GM12878 (cell line): Measurements from ENCODE around the gene KIRREL3. TPM values are rescaled to one million over a fixed set of nuclear protein-coding genes. Genes with fewer than 3 reads are reported as not detected.

Source experiments
- ATAC-seq: fragments of 200-7000 bp; cut with Tn5 transposase; 3 replicates; pipeline ENCODE4 v1.9.1; 2020; ENCODE audit warnings: mild to moderate bottlenecking, moderate library complexity
- BruUV-seq: library from RNA; stranded (reverse); fragments of 400-500 nt; replicated peaks from 2 replicates; lab custom pipeline; 2021; lab: Mats Ljungman, UMichigan
- CTCF ChIA-PET: fragments of 300-600 bp; sonication (Branson Sonifier 250); formaldehyde crosslinking; extraction: SDS; loops from one replicate; lab custom pipeline; 2021; ENCODE audit warnings: inconsistent platforms; lab: Yijun Ruan, JAX
- POLR2A ChIA-PET: fragments of 350-600 bp; formaldehyde crosslinking; extraction: SDS; loops from one replicate; lab custom pipeline; 2021; ENCODE audit warnings: inconsistent platforms; lab: Charles Lee
- RAD21 ChIA-PET: fragments of 300-600 bp; sonication (Branson Sonifier 250); formaldehyde crosslinking; loops from one replicate; lab custom pipeline; 2023; ENCODE audit warnings: antibody characterized with exemption; ENCODE audit not compliant: unreplicated experiment; lab: Charles Lee
- SMC1A ChIA-PET: fragments of 300-600 bp; sonication (Branson Sonifier 250); formaldehyde crosslinking; loops from one replicate; lab custom pipeline; 2023; ENCODE audit not compliant: unreplicated experiment, uncharacterized antibody; lab: Charles Lee
- DNase-seq: peaks from one replicate; pipeline ENCODE4 v3.0.0-alpha.2; 2011; ENCODE audit warnings: low read depth, low spot score
- FAIRE-seq: peaks from 3 replicates; lab custom pipeline; 2011; peaks lifted over from hg19 to GRCh38; lab: Jason Lieb, UNC
- H2AFZ ChIP-seq: 2 replicates; pipeline ENCODE4 v1.6.0; 2011; ENCODE audit warnings: low read depth, low read length, control low read depth; ENCODE audit not compliant: control insufficient read depth
- H3K27ac ChIP-seq: 2 replicates; pipeline ENCODE4 v1.5.1; 2011; ENCODE audit warnings: control low read depth; ENCODE audit not compliant: control insufficient read depth, insufficient read depth
- H3K27me3 ChIP-seq, 2 experiments: replicated peaks in 1 of 2; 2 replicates each; pipeline versions ENCODE4 v1.6.0 to v1.6.1; 2011; ENCODE audit warnings: low read length in 1 of 2; ENCODE audit not compliant: control insufficient read depth in 2 of 2, insufficient read depth in 2 of 2
- H3K36me3 ChIP-seq, 2 experiments: 2 replicates each; pipeline ENCODE4 v1.5.1; 2011; ENCODE audit warnings: low read length in 1 of 2; ENCODE audit not compliant: control insufficient read depth in 2 of 2, insufficient read depth in 2 of 2
- H3K4me1 ChIP-seq: 2 replicates; pipeline ENCODE4 v1.6.1; 2011; ENCODE audit warnings: mild to moderate bottlenecking, low read length, moderate library complexity, mixed read lengths; ENCODE audit not compliant: control insufficient read depth, insufficient read depth
- H3K4me2 ChIP-seq: 2 replicates; pipeline ENCODE4 v1.6.0; 2011; ENCODE audit warnings: control low read depth; ENCODE audit not compliant: control insufficient read depth, insufficient read depth
- H3K4me3 ChIP-seq: fragments of 200-600 bp; sonication (generic); 2 replicates; pipeline ENCODE4 v1.5.1; 2016
- H3K79me2 ChIP-seq: 2 replicates; pipeline ENCODE4 v1.6.0; 2011; ENCODE audit warnings: low read length; ENCODE audit not compliant: control insufficient read depth, insufficient read depth
- H3K9ac ChIP-seq: 2 replicates; pipeline ENCODE4 v1.8.0; 2011; ENCODE audit warnings: low read length, control low read depth, mixed read lengths; ENCODE audit not compliant: control insufficient read depth, insufficient read depth
- H3K9me3 ChIP-seq: replicated peaks from 3 replicates; pipeline ENCODE4 v1.5.1; 2011; ENCODE audit warnings: mild to moderate bottlenecking, low read length; ENCODE audit not compliant: control insufficient read depth, insufficient read depth
- H4K20me1 ChIP-seq: 2 replicates; pipeline ENCODE4 v1.6.0; 2011; ENCODE audit not compliant: control insufficient read depth, insufficient read depth
- CEBPB ChIP-seq, 2 experiments: fragments of 150-350 bp in 1 of 2; IDR thresholded peaks; 2 replicates each; pipeline ENCODE4 v1.6.1; 2012 to 2014; ENCODE audit warnings: low read depth in 2 of 2, low read length in 2 of 2, borderline replicate concordance in 1 of 2, inconsistent platforms in 1 of 2
- ESRRA ChIP-seq: IDR thresholded peaks from 2 replicates; pipeline ENCODE4 v1.6.1; 2012; ENCODE audit warnings: mild to moderate bottlenecking, low read length, improper control_type of control experiment
- MYB ChIP-seq: fragments of 150-350 bp; IDR thresholded peaks from 2 replicates; pipeline ENCODE4 v1.6.1; 2014; ENCODE audit warnings: mild to moderate bottlenecking, low read depth, low read length, borderline replicate concordance
- POLR2AphosphoS2 ChIP-seq: IDR thresholded peaks from 2 replicates; pipeline ENCODE4 v1.6.1; 2011; ENCODE audit warnings: low read depth, mild to moderate bottlenecking, low read length, improper control_type of control experiment, moderate library complexity
- SMAD5 ChIP-seq: IDR thresholded peaks from 2 replicates; pipeline ENCODE4 v1.6.1; 2016; ENCODE audit warnings: antibody characterized with exemption, low read depth
- TCF7 ChIP-seq: IDR thresholded peaks from 2 replicates; pipeline ENCODE4 v1.6.1; 2014; ENCODE audit warnings: antibody characterized with exemption, borderline replicate concordance
- YY1 ChIP-seq: IDR thresholded peaks from 2 replicates; pipeline ENCODE4 v1.6.1; 2011; ENCODE audit warnings: low read depth, mild to moderate bottlenecking, low read length
- ZBED1 ChIP-seq: IDR thresholded peaks from 2 replicates; pipeline ENCODE4 v1.6.1; 2016; ENCODE audit warnings: borderline replicate concordance
- ZNF274 ChIP-seq: IDR thresholded peaks from one replicate; pipeline ENCODE4 v1.8.0; 2011; ENCODE audit not compliant: insufficient read length, insufficient read depth
- WGBS: methylation state at CpG from one replicate; pipeline ENCODE4 v1.1.6; 2016; ENCODE audit warnings: low lambda C conversion rate; ENCODE audit not compliant: insufficient replicate concordance, insufficient coverage; ENCODE audit errors: missing lambda C conversion rate; 5-methylcytosine and 5-hydroxymethylcytosine counted together
- in situ Hi-C: fragments of 300-500 bp; cut with MboI; formaldehyde crosslinking; loops from 9 replicates; pipeline ENCODE4 v1.14.3; 2018; ENCODE audit warnings: mixed read lengths
- intact Hi-C: fragments of 100-400 bp; cut with micrococcal nuclease; formaldehyde crosslinking; loops from one replicate; pipeline ENCODE4 v1.14.2; 2022; ENCODE audit not compliant: unreplicated experiment
- polyA plus RNA-seq, 11 experiments: library from polyadenylated mRNA; depleted of rRNA in 4 of 11; unstranded in 6 of 11; stranded (reverse) in 5 of 11; fragments of >200 nt; fragmentation: Nextera tagmentation in 4 of 11; fragmentation: Illumina TruSeq in 1 of 11; extraction: Ambion mirVana in 4 of 11; extraction: Trizol in 1 of 11; gene quantifications; 1 replicate in 1 of 11; 2 replicates in 10 of 11; pipeline versions ENCODE4 v1.2.1 to v1.2.3, GENCODE V29; 2011 to 2016; ENCODE audit warnings: inconsistent platforms in 2 of 11, missing spikeins in 2 of 11, low read depth in 1 of 11
- total RNA-seq, 4 experiments: library from RNA; depleted of rRNA in 3 of 4; stranded (reverse); fragments of >200 nt in 3 of 4; fragmentation: Illumina TruSeq in 1 of 4; extraction: Trizol in 1 of 4; gene quantifications; 2 replicates each; pipeline versions ENCODE4 v1.2.1 to v1.2.3, GENCODE V29; 2013 to 2021
- TF ChIP-seq, protein P1 (sequence below): fragments of 450-650 bp; formaldehyde crosslinking; IDR thresholded peaks from 2 replicates; pipeline ENCODE4 v1.4.0; 2022; ENCODE audit warnings: mild to moderate bottlenecking, moderate library complexity
- TF ChIP-seq, protein P2 (sequence below), 3 experiments: IDR thresholded peaks in 2 of 3; conservative IDR thresholded peaks in 1 of 3; 2 replicates each; pipeline ENCODE4 v1.5.1; 2011; ENCODE audit warnings: low read depth in 3 of 3, low read length in 3 of 3, mild to moderate bottlenecking in 3 of 3, control low read depth in 2 of 3, moderate library complexity in 2 of 3, inconsistent platforms in 1 of 3, mixed read lengths in 1 of 3; ENCODE audit not compliant: control insufficient read depth in 2 of 3, insufficient read depth in 1 of 3; ENCODE audit errors: extremely low read depth in 1 of 3
- TF ChIP-seq, protein P3 (sequence below): fragments of 450-650 bp; formaldehyde crosslinking; IDR thresholded peaks from 2 replicates; pipeline ENCODE4 v1.4.0; 2020; ENCODE audit warnings: mild to moderate bottlenecking, moderate library complexity
- TF ChIP-seq, protein P4 (sequence below): fragments of 450-650 bp; IDR thresholded peaks from 2 replicates; pipeline ENCODE4 v1.6.1; 2016; ENCODE audit warnings: mild to moderate bottlenecking

The KIRREL3 gene
- total and polyA plus RNA-seq, 10 of the 15 experiments (the other 5 are each of a cell fraction or from before 2014, with no cell fraction given) = under 0.01 TPM; not detected in 9

DNA sequence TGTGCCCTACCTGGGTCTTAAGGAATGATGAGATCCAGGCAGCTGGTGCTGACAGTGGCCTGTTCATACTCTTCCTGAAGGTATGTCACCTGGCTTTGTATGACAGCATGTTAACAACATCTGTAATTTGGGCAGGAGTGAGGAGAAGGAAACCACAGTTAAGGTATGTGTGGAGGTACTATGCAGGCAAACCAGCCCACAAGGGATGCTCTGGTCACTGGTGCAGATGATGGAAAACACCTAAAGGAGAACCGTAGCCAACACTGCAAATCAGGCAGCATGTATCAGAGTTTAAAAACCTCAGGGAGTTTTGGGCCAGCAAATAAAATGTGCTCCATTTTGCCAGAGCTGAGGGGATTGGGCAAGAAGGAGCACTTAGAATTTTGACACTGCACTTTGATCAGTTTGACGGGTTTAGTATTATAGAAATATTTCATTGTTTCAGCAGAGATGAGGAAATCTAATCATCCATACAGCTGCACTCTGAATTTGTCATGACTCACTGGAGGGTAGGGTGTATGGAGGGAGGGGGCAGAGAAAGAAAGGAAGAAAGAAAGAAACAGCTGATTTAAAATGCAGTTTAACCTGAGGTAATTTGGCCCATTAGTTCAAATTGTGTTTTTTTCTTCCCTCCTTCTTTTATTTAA lies 260.9 kb downstream of the KIRREL3 start:
- H4K20me1 ChIP-seq = no peaks in the 10 kb centered on the region
- no TSS peak for BruUV-seq
- no peaks in the 10 kb centered on the region for H3K9me3 ChIP-seq
- intact Hi-C loops = loop anchor here (2.0 kb wide), 1 partner anchor 73 kb away; no protein-coding TSS in a partner anchor
- 0% methylated on average over 2 of the region's 2 CpGs for WGBS
- POLR2A ChIA-PET = no interaction called here
- H2AFZ ChIP-seq = no peak overlapping the region
- no peak overlapping the region for H3K4me2 ChIP-seq
- no peaks in the 10 kb centered on the region for H3K79me2 ChIP-seq
- RAD21 ChIA-PET = no interaction called here
- CTCF ChIA-PET = no interaction called here
- no peaks in the 10 kb centered on the region for H3K36me3 ChIP-seq
- DNase-seq = no peak
- no peak overlapping the region for H3K4me3 ChIP-seq
- in situ Hi-C loops = no loop called here
- no peak overlapping the region for H3K27ac ChIP-seq
- peak; percentile 62 for ATAC-seq
- H3K4me1 ChIP-seq = peaks cover 21% of the 10 kb centered on the region
- no peak for FAIRE-seq
- SMC1A ChIA-PET = no interaction called here
- H3K9ac ChIP-seq = no peak overlapping the region
- H3K27me3 ChIP-seq = no peaks in the 10 kb centered on the region; a peak in 2 of 4 replicates
- no peak for TF ChIP-seq YY1
- no peak for TF ChIP-seq CEBPB (IDR thresholded peaks at IDR 0.05; ENCODE audit: borderline replicate concordance in 1 of 2, low read depth in 2 of 2, low read length in 2 of 2)
- TF ChIP-seq, protein P1, sequence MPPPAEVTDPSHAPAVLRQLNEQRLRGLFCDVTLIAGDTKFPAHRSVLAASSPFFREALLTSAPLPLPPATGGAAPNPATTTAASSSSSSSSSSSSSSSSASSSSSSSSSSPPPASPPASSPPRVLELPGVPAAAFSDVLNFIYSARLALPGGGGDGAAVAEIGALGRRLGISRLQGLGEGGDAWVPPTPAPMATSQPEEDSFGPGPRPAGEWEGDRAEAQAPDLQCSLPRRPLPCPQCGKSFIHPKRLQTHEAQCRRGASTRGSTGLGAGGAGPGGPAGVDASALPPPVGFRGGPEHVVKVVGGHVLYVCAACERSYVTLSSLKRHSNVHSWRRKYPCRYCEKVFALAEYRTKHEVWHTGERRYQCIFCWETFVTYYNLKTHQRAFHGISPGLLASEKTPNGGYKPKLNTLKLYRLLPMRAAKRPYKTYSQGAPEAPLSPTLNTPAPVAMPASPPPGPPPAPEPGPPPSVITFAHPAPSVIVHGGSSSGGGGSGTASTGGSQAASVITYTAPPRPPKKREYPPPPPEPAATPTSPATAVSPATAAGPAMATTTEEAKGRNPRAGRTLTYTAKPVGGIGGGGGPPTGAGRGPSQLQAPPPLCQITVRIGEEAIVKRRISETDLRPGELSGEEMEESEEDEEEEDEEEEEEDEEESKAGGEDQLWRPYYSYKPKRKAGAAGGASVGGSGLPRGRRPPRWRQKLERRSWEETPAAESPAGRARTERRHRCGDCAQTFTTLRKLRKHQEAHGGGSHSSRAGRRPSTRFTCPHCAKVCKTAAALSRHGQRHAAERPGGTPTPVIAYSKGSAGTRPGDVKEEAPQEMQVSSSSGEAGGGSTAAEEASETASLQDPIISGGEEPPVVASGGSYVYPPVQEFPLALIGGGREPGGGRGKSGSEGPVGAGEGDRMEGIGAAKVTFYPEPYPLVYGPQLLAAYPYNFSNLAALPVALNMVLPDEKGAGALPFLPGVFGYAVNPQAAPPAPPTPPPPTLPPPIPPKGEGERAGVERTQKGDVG = no peak
- no peak for TF ChIP-seq POLR2AphosphoS2
- TF ChIP-seq MYB = no peak
- no peak for TF ChIP-seq SMAD5
- TF ChIP-seq, protein P2, sequence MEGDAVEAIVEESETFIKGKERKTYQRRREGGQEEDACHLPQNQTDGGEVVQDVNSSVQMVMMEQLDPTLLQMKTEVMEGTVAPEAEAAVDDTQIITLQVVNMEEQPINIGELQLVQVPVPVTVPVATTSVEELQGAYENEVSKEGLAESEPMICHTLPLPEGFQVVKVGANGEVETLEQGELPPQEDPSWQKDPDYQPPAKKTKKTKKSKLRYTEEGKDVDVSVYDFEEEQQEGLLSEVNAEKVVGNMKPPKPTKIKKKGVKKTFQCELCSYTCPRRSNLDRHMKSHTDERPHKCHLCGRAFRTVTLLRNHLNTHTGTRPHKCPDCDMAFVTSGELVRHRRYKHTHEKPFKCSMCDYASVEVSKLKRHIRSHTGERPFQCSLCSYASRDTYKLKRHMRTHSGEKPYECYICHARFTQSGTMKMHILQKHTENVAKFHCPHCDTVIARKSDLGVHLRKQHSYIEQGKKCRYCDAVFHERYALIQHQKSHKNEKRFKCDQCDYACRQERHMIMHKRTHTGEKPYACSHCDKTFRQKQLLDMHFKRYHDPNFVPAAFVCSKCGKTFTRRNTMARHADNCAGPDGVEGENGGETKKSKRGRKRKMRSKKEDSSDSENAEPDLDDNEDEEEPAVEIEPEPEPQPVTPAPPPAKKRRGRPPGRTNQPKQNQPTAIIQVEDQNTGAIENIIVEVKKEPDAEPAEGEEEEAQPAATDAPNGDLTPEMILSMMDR (IDR thresholded peaks at IDR 0.05 in 2 of 3, conservative IDR thresholded peaks at IDR 0.05 in 1 of 3; ENCODE audit: control insufficient read depth in 2 of 3, extremely low read depth in 1 of 3, insufficient read depth in 1 of 3, low read depth in 3 of 3, low read length in 3 of 3) = no peak
- TF ChIP-seq ESRRA = no peak
- TF ChIP-seq TCF7 = no peak
- no peak for TF ChIP-seq ZNF274
- TF ChIP-seq, protein P3, sequence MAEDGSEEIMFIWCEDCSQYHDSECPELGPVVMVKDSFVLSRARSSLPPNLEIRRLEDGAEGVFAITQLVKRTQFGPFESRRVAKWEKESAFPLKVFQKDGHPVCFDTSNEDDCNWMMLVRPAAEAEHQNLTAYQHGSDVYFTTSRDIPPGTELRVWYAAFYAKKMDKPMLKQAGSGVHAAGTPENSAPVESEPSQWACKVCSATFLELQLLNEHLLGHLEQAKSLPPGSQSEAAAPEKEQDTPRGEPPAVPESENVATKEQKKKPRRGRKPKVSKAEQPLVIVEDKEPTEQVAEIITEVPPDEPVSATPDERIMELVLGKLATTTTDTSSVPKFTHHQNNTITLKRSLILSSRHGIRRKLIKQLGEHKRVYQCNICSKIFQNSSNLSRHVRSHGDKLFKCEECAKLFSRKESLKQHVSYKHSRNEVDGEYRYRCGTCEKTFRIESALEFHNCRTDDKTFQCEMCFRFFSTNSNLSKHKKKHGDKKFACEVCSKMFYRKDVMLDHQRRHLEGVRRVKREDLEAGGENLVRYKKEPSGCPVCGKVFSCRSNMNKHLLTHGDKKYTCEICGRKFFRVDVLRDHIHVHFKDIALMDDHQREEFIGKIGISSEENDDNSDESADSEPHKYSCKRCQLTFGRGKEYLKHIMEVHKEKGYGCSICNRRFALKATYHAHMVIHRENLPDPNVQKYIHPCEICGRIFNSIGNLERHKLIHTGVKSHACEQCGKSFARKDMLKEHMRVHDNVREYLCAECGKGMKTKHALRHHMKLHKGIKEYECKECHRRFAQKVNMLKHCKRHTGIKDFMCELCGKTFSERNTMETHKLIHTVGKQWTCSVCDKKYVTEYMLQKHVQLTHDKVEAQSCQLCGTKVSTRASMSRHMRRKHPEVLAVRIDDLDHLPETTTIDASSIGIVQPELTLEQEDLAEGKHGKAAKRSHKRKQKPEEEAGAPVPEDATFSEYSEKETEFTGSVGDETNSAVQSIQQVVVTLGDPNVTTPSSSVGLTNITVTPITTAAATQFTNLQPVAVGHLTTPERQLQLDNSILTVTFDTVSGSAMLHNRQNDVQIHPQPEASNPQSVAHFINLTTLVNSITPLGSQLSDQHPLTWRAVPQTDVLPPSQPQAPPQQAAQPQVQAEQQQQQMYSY (CRISPR knock-in tag) = no peak
- TF ChIP-seq, protein P4, sequence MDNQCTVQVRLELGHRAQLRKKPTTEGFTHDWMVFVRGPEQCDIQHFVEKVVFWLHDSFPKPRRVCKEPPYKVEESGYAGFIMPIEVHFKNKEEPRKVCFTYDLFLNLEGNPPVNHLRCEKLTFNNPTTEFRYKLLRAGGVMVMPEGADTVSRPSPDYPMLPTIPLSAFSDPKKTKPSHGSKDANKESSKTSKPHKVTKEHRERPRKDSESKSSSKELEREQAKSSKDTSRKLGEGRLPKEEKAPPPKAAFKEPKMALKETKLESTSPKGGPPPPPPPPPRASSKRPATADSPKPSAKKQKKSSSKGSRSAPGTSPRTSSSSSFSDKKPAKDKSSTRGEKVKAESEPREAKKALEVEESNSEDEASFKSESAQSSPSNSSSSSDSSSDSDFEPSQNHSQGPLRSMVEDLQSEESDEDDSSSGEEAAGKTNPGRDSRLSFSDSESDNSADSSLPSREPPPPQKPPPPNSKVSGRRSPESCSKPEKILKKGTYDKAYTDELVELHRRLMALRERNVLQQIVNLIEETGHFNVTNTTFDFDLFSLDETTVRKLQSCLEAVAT = no peak
- TF ChIP-seq ZBED1 = no peak
